ENCODE data around the gene CCDC106. TPM values are rescaled to one million over a fixed set of nuclear protein-coding genes. Genes with fewer than 3 reads are reported as not detected.

The CCDC106 gene
- total RNA-seq, 2 experiments from 2014 or later, result 29.0 to 30.1 TPM

GRCh38 chr19:55625004-55625326 is 23.0 kb upstream of the CCDC106 start:
- H3K4me3 ChIP-seq (ENCODE audit: low read depth, low read length, poor library complexity, severe bottlenecking), result peak overlapping the region; percentile 67
- H3K4me1 ChIP-seq (ENCODE audit: insufficient read depth, low read length, poor library complexity, severe bottlenecking), result peaks cover 11% of the 10 kb centered on the region
- peak overlapping the region; percentile 46; the same call in 1 of the 2 replicates for H2AFZ ChIP-seq (ENCODE audit: low read length)
- H3K9me2 ChIP-seq (ENCODE audit: insufficient read depth, low read length), result no peaks in the 10 kb centered on the region
- H3K27ac ChIP-seq (ENCODE audit: low read depth, low read length, poor library complexity, severe bottlenecking), result no peak overlapping the region
- ChIA-PET CTCF (ENCODE audit: unreplicated experiment) (interaction anchor here (0.7 kb wide), 1 partner anchor 38 kb away, joined by 3 read pairs; no protein-coding TSS in a partner anchor), POLR2A (interaction anchor here (0.5 to 1.3 kb wide), 14 partner anchors 8 to 690 kb away, joined by 3 to 15 read pairs (median 4); partner anchors contain the start of genes FIZ1, U2AF2 and ZSCAN5A)
- no peaks in the 10 kb centered on the region for H3K9me3 ChIP-seq (ENCODE audit: low read length)
- H3K36me3 ChIP-seq (ENCODE audit: insufficient read depth, low read length), result peaks cover 8% of the 10 kb centered on the region; the same call in 1 of the 2 replicates
- H3K4me2 ChIP-seq (ENCODE audit: low read length), result peak overlapping the region; percentile 91
- DNase-seq (ENCODE audit: low spot score), result no peak
- no TSS peak for BruUV-seq (replicated peaks)
- TF ChIP-seq EZH2phosphoT487 (IDR thresholded peaks at IDR 0.05; ENCODE audit: borderline replicate concordance, low read depth, low read length), result no peak
- TF ChIP-seq, protein P1, sequence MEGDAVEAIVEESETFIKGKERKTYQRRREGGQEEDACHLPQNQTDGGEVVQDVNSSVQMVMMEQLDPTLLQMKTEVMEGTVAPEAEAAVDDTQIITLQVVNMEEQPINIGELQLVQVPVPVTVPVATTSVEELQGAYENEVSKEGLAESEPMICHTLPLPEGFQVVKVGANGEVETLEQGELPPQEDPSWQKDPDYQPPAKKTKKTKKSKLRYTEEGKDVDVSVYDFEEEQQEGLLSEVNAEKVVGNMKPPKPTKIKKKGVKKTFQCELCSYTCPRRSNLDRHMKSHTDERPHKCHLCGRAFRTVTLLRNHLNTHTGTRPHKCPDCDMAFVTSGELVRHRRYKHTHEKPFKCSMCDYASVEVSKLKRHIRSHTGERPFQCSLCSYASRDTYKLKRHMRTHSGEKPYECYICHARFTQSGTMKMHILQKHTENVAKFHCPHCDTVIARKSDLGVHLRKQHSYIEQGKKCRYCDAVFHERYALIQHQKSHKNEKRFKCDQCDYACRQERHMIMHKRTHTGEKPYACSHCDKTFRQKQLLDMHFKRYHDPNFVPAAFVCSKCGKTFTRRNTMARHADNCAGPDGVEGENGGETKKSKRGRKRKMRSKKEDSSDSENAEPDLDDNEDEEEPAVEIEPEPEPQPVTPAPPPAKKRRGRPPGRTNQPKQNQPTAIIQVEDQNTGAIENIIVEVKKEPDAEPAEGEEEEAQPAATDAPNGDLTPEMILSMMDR (conservative IDR thresholded peaks at IDR 0.05; ENCODE audit: low read length), result no peak
- intact Hi-C loops (cut with micrococcal nuclease; ENCODE audit: unreplicated experiment), result no loop called here
- H4K20me1 ChIP-seq (ENCODE audit: insufficient read depth, low read length), result no peaks in the 10 kb centered on the region
- H3K79me2 ChIP-seq (ENCODE audit: insufficient read depth, low read depth, low read length), result no peaks in the 10 kb centered on the region

- no peak for DNase-seq (ENCODE audit: low spot score)
- BruUV-seq (replicated peaks), result no TSS peak
- POLR2A ChIA-PET, result no interaction called here
- Histone ChIP-seq H3K79me2 (ENCODE audit: insufficient read depth, low read depth, low read length) (no peaks in the 10 kb centered on the region), H3K4me2 (ENCODE audit: low read length) (no peak overlapping the region), H3K36me3 (ENCODE audit: insufficient read depth, low read length) (no peaks in the 10 kb centered on the region), H2AFZ (ENCODE audit: low read length) (no peak overlapping the region), H3K27ac (ENCODE audit: low read depth, low read length, poor library complexity, severe bottlenecking) (no peak overlapping the region), H3K9me3 (ENCODE audit: low read length) (no peaks in the 10 kb centered on the region), H3K9me2 (ENCODE audit: insufficient read depth, low read length) (no peaks in the 10 kb centered on the region), H3K4me1 (ENCODE audit: insufficient read depth, low read length, poor library complexity, severe bottlenecking) (peaks cover 11% of the 10 kb centered on the region), H3K4me3 (ENCODE audit: low read depth, low read length, poor library complexity, severe bottlenecking) (no peak overlapping the region), H4K20me1 (ENCODE audit: insufficient read depth, low read length) (no peaks in the 10 kb centered on the region)
- intact Hi-C loops (cut with micrococcal nuclease; ENCODE audit: unreplicated experiment), result no loop called here
- no peak for TF ChIP-seq EZH2phosphoT487 (IDR thresholded peaks at IDR 0.05; ENCODE audit: borderline replicate concordance, low read depth, low read length)
- TF ChIP-seq, protein P1 (conservative IDR thresholded peaks at IDR 0.05; ENCODE audit: low read length), result no peak
- CTCF ChIA-PET (ENCODE audit: unreplicated experiment), result interaction anchor here (0.9 kb wide), 1 partner anchor 20 kb away, joined by 3 read pairs; no protein-coding TSS in a partner anchor
Measured at GRCh38 chr19:55626350-55626749, 21.7 kb upstream of the CCDC106 start.

DNA sequence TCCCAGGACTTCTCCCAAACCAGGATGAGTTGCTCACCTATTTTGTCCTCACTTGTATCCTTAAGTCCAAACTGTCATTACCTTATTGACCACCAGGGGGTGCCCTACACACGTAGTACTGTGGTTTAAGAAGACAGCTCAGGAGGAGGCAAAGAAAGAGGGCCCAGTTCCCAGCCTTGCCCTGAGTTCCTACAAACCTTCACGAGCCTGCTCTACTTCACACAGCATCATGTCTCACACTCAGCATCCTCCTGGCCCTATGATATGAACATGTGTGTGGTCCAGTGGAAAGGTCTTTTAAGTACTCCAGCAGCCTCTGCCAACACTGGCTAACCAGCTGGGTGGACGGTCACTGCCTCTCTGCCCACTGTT is 15.6 kb upstream of the CCDC106 start:
- Histone ChIP-seq H3K79me2 (ENCODE audit: insufficient read depth, low read depth, low read length) (peaks cover 26% of the 10 kb centered on the region), H3K4me2 (ENCODE audit: low read length) (peak overlapping the region; percentile 30; the same call in 1 of the 2 replicates), H3K36me3 (ENCODE audit: insufficient read depth, low read length) (no peaks in the 10 kb centered on the region), H4K20me1 (ENCODE audit: insufficient read depth, low read length) (no peaks in the 10 kb centered on the region), H3K9me2 (ENCODE audit: insufficient read depth, low read length) (no peaks in the 10 kb centered on the region), H3K4me3 (ENCODE audit: low read depth, low read length, poor library complexity, severe bottlenecking) (no peak overlapping the region), H3K27ac (ENCODE audit: low read depth, low read length, poor library complexity, severe bottlenecking) (no peak overlapping the region), H3K9me3 (ENCODE audit: low read length) (no peaks in the 10 kb centered on the region), H3K4me1 (ENCODE audit: insufficient read depth, low read length, poor library complexity, severe bottlenecking) (peaks cover 34% of the 10 kb centered on the region), H2AFZ (ENCODE audit: low read length) (no peak overlapping the region)
- ChIA-PET CTCF (ENCODE audit: unreplicated experiment) (interaction anchor here (0.7 to 1.6 kb wide), 2 partner anchors 15 to 22 kb away, joined by 3 read pairs; partner anchors contain the start of gene U2AF2), POLR2A (interaction anchor here (0.6 kb wide), 2 partner anchors 69 to 397 kb away, joined by 3 to 5 read pairs; no protein-coding TSS in a partner anchor)
- BruUV-seq (replicated peaks), result no TSS peak
- DNase-seq (ENCODE audit: low spot score), result peak; percentile 96
- TF ChIP-seq, protein P1 (conservative IDR thresholded peaks at IDR 0.05; ENCODE audit: low read length), result peak; percentile 91
- TF ChIP-seq EZH2phosphoT487 (IDR thresholded peaks at IDR 0.05; ENCODE audit: borderline replicate concordance, low read depth, low read length), result no peak
- intact Hi-C loops (cut with micrococcal nuclease; ENCODE audit: unreplicated experiment), result no loop called here

All from OCI-LY7 (cell line).